Measurements from ENCODE around the gene LSAMP. TPM values are rescaled to one million over a fixed set of nuclear protein-coding genes. Genes with fewer than 3 reads are reported as not detected.

The LSAMP gene
- total and polyA plus RNA-seq, 2 of the 13 experiments (the other 11 are each of a cell fraction or from before 2014, with no cell fraction given) = not detected

DNA sequence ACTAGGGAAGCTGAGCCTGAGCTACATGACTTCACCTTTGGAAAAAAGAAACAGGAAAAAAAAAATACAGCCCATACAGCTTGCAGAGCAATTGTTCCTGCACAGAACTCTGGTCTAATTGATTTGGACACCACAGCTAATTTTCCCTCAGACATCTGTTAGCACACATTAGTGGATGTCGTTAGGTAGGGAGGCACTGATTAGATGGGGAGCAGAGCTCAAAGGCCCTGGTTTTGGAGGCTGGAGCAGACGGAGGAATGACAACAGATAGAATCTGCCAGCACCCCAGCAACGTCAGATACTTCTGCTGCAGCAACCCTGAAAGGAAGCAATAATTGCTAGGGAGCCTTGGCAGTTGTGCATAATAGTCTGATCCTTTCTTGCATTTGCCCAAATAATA lies 398.9 kb downstream of the LSAMP start:
- POLR2A ChIA-PET = no interaction called here
- whole genome bisulfite sequencing (ENCODE audit: low lambda C conversion rate) = 6% methylated on average over 3 of the region's 3 CpGs
- CTCF ChIA-PET (ENCODE audit: low intra/inter-chr PET ratio, low total read pairs) = no interaction called here

More for the DNA sequence above, 398.9 kb downstream of the LSAMP start:
- H3K36me3 ChIP-seq (replicated peaks in 1 of 2; ENCODE audit: control insufficient read depth in 1 of 2, insufficient read depth in 2 of 2, low read length in 2 of 2) = no peaks in the 10 kb centered on the region
- no peaks in the 10 kb centered on the region for H3K79me2 ChIP-seq (ENCODE audit: insufficient read depth, low read length)
- intact Hi-C loops (cut with micrococcal nuclease; ENCODE audit: unreplicated experiment) (no loop called here), in situ Hi-C loops (cut with HindIII; ENCODE audit: extremely low pct_ligation_motif_present, low pct_unique_long_range_greater_than_20kb) (no loop called here)
- no peak overlapping the region for H3K4me2 ChIP-seq (ENCODE audit: low read depth, low read length)
- no peaks in the 10 kb centered on the region for H4K20me1 ChIP-seq (ENCODE audit: insufficient read depth, low read length)
- H3K9ac ChIP-seq (ENCODE audit: insufficient read depth, low read depth, low read length) = no peak overlapping the region
- BruUV-seq (replicated peaks) = no TSS peak
- no peaks in the 10 kb centered on the region for H3K4me1 ChIP-seq (ENCODE audit: insufficient read depth, low read length)
- no peaks in the 10 kb centered on the region for H3K27me3 ChIP-seq (ENCODE audit: control insufficient read depth in 1 of 2, insufficient read depth in 2 of 2, low read length in 2 of 2)
- TF ChIP-seq, protein P1, sequence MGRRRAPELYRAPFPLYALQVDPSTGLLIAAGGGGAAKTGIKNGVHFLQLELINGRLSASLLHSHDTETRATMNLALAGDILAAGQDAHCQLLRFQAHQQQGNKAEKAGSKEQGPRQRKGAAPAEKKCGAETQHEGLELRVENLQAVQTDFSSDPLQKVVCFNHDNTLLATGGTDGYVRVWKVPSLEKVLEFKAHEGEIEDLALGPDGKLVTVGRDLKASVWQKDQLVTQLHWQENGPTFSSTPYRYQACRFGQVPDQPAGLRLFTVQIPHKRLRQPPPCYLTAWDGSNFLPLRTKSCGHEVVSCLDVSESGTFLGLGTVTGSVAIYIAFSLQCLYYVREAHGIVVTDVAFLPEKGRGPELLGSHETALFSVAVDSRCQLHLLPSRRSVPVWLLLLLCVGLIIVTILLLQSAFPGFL (CRISPR knock-in tag; IDR thresholded peaks at IDR 0.05) = no peak
- TF ChIP-seq CENPX (CRISPR knock-in tag; IDR thresholded peaks at IDR 0.05) = no peak
- TF ChIP-seq RNF2 (conservative IDR thresholded peaks at IDR 0.05; ENCODE audit: low read depth) = no peak
- no peak for TF ChIP-seq NFATC3 (CRISPR knock-in tag; IDR thresholded peaks at IDR 0.05)
- TF ChIP-seq NR1H2 (CRISPR knock-in tag; IDR thresholded peaks at IDR 0.05; ENCODE audit: borderline replicate concordance, low read depth) = no peak
- no peak for TF ChIP-seq BHLHE40 (IDR thresholded peaks at IDR 0.05; ENCODE audit: low read length)
- TF ChIP-seq ZNF44 (CRISPR knock-in tag; IDR thresholded peaks at IDR 0.05) = no peak
- TF ChIP-seq MLXIP (CRISPR knock-in tag; IDR thresholded peaks at IDR 0.05; ENCODE audit: borderline replicate concordance) = no peak
- no peak for TF ChIP-seq ZNF354B (CRISPR knock-in tag; IDR thresholded peaks at IDR 0.05)
- TF ChIP-seq IRF9 (CRISPR knock-in tag; IDR thresholded peaks at IDR 0.05; ENCODE audit: borderline replicate concordance) = no peak
- TF ChIP-seq ERF (CRISPR knock-in tag; IDR thresholded peaks at IDR 0.05) = no peak
- TF ChIP-seq ZNF709 (CRISPR knock-in tag; IDR thresholded peaks at IDR 0.05) = no peak
- TF ChIP-seq ATF3 (CRISPR knock-in tag; IDR thresholded peaks at IDR 0.05) = no peak
- no peak for TF ChIP-seq SMAD1 (CRISPR knock-in tag; IDR thresholded peaks at IDR 0.05; ENCODE audit: borderline replicate concordance, low read depth)
- TF ChIP-seq HOXA3 (CRISPR knock-in tag; IDR thresholded peaks at IDR 0.05) = no peak
- no peak for TF ChIP-seq ZBTB34 (CRISPR knock-in tag; IDR thresholded peaks at IDR 0.05)
- ATAC-seq (no peak), FAIRE-seq (no peak), DNase-seq (ENCODE audit: low spot score) (no peak)
- H3K27ac ChIP-seq (ENCODE audit: extremely low read length, insufficient read depth, low read length) = no peak overlapping the region
- H2AFZ ChIP-seq (ENCODE audit: low read length) = no peak overlapping the region
- no peaks in the 10 kb centered on the region for H3K9me3 ChIP-seq (ENCODE audit: low read length)
- no peak overlapping the region for H3K4me3 ChIP-seq (replicated peaks in 1 of 3; ENCODE audit: insufficient read depth in 1 of 3, low read depth in 2 of 3, low read length in 3 of 3)

Measured in HepG2 (cell line).